ENCODE results near the gene CCDC117. TPM values are rescaled to one million over a fixed set of nuclear protein-coding genes. Genes with fewer than 3 reads are reported as not detected.
A peak's percentile ranks its signal among the peaks of the same experiment; 100 is the strongest.

Gene CCDC117
- total and polyA plus RNA-seq, 8 donors: 5.1 to 15.7 (median 8.8) TPM

GRCh38 chr22:28769394-28770085, 3.0 kb upstream of the CCDC117 start:
- no peak for ATAC-seq
- no peak for DNase-seq
- Histone ChIP-seq H3K27ac (no peak overlapping the region), H3K4me1 (peaks cover 0 to 8% (median 0%) of the 10 kb centered on the region in 3 donors), H3K4me3 (no peak overlapping the region), H3K36me3 (no peaks in the 10 kb centered on the region), H3K27me3 (no peaks in the 10 kb centered on the region), H3K9me3 (no peaks in the 10 kb centered on the region)
- FAIRE-seq: no peak
- no peak for TF ChIP-seq CTCF (IDR thresholded peaks at IDR 0.05)
- intact Hi-C loops (cut with DNase I): no loop called here
- 82 to 86% methylated on average over 14 of the region's 14 CpGs for WGBS, 2 donors

- Histone ChIP-seq H3K4me1 (peaks cover 0 to 16% (median 0%) of the 10 kb centered on the region in 3 donors), H3K36me3 (no peaks in the 10 kb centered on the region), H3K4me3 (no peak overlapping the region), H3K27me3 (no peaks in the 10 kb centered on the region), H3K27ac (no peak overlapping the region), H3K9me3 (no peaks in the 10 kb centered on the region)
- intact Hi-C loops (cut with DNase I): no loop called here
- ATAC-seq: peak in 1 of 4 donors; percentile 4
- no peak for DNase-seq
- TF ChIP-seq CTCF (IDR thresholded peaks at IDR 0.05): no peak
- FAIRE-seq: no peak
- 48 to 50% methylated on average over 5 of the region's 5 CpGs for WGBS, 2 donors
Observed at GRCh38 chr22:28771195-28771791, 1.2 kb upstream of the CCDC117 start.

- intact Hi-C loops (cut with DNase I): no loop called here
- TF ChIP-seq CTCF (IDR thresholded peaks at IDR 0.05): no peak
- no peak for FAIRE-seq
- WGBS, 2 donors: 1 to 2% methylated on average over 10 of the region's 10 CpGs
- ATAC-seq: no peak
- H3K36me3 ChIP-seq: peaks cover 0 to 3% (median 0%) of the 10 kb centered on the region in 3 donors
- peak overlapping the region; percentile 40 to 94 (median 64) for H3K4me3 ChIP-seq
- H3K27ac ChIP-seq: peak overlapping the region; percentile 43 to 100 (median 98)
- peaks cover 0 to 16% (median 0%) of the 10 kb centered on the region in 3 donors for H3K4me1 ChIP-seq
- DNase-seq: no peak
- no peaks in the 10 kb centered on the region for H3K9me3 ChIP-seq
- H3K27me3 ChIP-seq: no peaks in the 10 kb centered on the region
Observed at GRCh38 chr22:28773461-28773867, 969 bp downstream of the CCDC117 start.

- 87 to 91% methylated on average over 1 of the region's 1 CpG for WGBS, 2 donors
- H3K36me3 ChIP-seq: peaks cover 0 to 3% (median 0%) of the 10 kb centered on the region in 3 donors
- H3K4me1 ChIP-seq: peaks cover 0 to 24% (median 0%) of the 10 kb centered on the region in 3 donors
- ATAC-seq: no peak
- intact Hi-C loops (cut with DNase I): no loop called here
- H3K9me3 ChIP-seq: no peaks in the 10 kb centered on the region
- no peak for TF ChIP-seq CTCF (IDR thresholded peaks at IDR 0.05)
- no peak overlapping the region for H3K27ac ChIP-seq
- no peak for FAIRE-seq
- H3K4me3 ChIP-seq: peak overlapping the region in 1 of 4 donors; percentile 76
- no peaks in the 10 kb centered on the region for H3K27me3 ChIP-seq
- no peak for DNase-seq
Observed at GRCh38 chr22:28774378-28774777, 1.9 kb downstream of the CCDC117 start.

- H3K27ac ChIP-seq: no peak overlapping the region
- WGBS, 2 donors: 66 to 74% methylated on average over 5 of the region's 5 CpGs
Observed at GRCh38 chr22:28779833-28780232, 7.3 kb downstream of the CCDC117 start.

More at GRCh38 chr22:28779833-28780232, 7.3 kb downstream of the CCDC117 start:
- no peaks in the 10 kb centered on the region for H3K27me3 ChIP-seq
- peaks cover 11 to 26% (median 13%) of the 10 kb centered on the region in 3 donors for H3K4me1 ChIP-seq
- DNase-seq: no peak
- no peaks in the 10 kb centered on the region for H3K9me3 ChIP-seq
- no peak overlapping the region for H3K4me3 ChIP-seq
- H3K36me3 ChIP-seq: peaks cover 0 to 29% (median 6%) of the 10 kb centered on the region in 3 donors
- ATAC-seq: no peak
- no peak for TF ChIP-seq CTCF (IDR thresholded peaks at IDR 0.05)
- intact Hi-C loops (cut with DNase I): no loop called here
- no peak for FAIRE-seq
